KG1 (cell line): ENCODE measurements around the gene GIMD1.

Source experiments
- DNase-seq: peaks from one replicate; lab custom pipeline; 2025; lab: John Stamatoyannopoulos, UW

The GIMD1 gene

DNA sequence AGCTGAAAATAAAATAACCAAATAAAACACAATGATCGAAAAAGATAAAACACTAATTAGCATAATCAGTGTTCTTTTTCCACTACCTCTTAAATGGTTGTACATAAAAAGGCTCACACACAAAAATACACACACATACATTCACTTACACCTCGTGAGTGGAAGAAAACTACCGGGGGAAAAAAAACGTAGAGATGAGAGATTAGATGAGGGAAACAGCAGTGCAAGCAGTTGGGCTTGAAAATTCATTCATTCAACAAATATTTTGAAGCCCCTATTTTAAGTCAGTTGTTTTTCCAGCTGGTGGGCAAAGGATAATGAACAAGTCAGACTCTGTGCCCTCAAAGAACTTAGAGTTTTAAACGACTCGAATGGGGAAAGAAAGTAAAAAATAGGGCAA, 53.6 kb downstream of the GIMD1 start:
- no peak for DNase-seq

DNA sequence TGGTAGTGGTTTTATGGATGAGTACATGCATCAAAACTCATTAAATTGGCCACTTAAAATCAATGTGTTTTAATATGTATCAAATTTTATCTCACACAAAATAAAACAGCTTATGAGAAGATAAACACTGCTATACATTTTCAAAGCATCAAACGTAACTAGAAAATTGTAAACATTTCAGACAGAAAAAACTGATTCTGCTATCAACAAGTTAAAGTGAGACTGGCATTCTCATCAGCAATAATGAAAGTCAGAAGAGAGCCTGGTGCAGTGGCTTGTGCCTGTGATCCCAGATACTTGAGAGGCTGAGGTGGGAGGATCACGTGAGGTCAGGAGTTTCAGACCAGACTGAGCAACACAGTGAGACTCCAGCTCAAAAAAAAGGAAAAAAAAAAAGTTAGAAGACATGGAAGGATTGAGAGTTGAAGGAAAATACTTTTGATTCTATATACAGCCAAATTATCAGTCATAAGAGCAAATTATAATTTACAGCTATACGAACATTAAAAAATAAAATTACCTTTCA, 55.5 kb downstream of the GIMD1 start:
- DNase-seq = no peak

DNA sequence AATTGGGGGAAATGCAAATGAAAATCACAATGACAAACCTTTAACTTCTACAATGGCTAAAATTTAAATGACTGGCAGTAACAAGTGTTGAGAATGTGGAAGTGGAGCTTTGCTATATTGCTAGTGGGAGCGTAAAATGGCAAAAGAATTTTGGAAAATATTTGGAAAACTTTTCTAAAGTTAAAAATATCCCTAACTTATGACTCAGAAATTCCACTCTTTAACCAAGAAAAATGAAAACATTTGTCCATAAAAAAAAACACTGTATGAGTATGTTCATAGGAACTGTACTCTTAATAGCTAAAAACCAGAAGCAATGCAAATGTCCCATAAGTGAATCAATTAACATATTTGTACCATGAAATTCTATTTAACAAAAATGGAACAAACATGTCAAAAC, 56.2 kb downstream of the GIMD1 start:
- no peak for DNase-seq
